SK-N-SH (cell line): ENCODE results near the gene RARG. TPM values are rescaled to one million over a fixed set of nuclear protein-coding genes. Genes with fewer than 3 reads are reported as not detected.

Experiments
- CTCF ChIA-PET: fragments of 300-600, 350-600 bp; formaldehyde crosslinking; extraction: SDS; loops from one replicate; lab custom pipeline; 2021; lab: Yijun Ruan, JAX
- POLR2A ChIA-PET: fragments of 350-600 bp; sonication (Branson Sonifier 250); formaldehyde crosslinking; extraction: SDS; loops from one replicate; lab custom pipeline; 2020; ENCODE audit warnings: antibody characterized with exemption, inconsistent platforms; lab: Yijun Ruan, JAX
- DNase-seq: peaks from one replicate; pipeline ENCODE4 v3.0.0; 2012
- H2AFZ ChIP-seq: fragments of 200-600 bp; sonication (generic); 2 replicates; pipeline ENCODE4 v1.8.1; 2016; ENCODE audit warnings: antibody characterized with exemption, mild to moderate bottlenecking, low read depth
- H3F3A ChIP-seq: fragments of 200-600 bp; sonication (generic); replicated peaks from 2 replicates; pipeline ENCODE3; 2016; ENCODE audit warnings: antibody characterized with exemption, mild to moderate bottlenecking; ENCODE audit not compliant: insufficient read depth
- H3K27ac ChIP-seq, 2 experiments: fragments of 200-500 bp in 1 of 2; fragments of 200-600 bp in 1 of 2; sonication (Bioruptor generic) in 1 of 2; sonication (generic), shearing (Covaris generic) in 1 of 2; 2 replicates each; pipeline versions ENCODE4 v1.5.1 to v1.6.1; 2014 to 2016; ENCODE audit warnings: low read depth in 2 of 2, inconsistent platforms in 1 of 2, low read length in 1 of 2, mild to moderate bottlenecking in 1 of 2, mixed read lengths in 1 of 2
- H3K27me3 ChIP-seq: fragments of 200-600 bp; sonication (generic), shearing (Covaris generic); 2 replicates; pipeline ENCODE4 v1.6.1; 2016; ENCODE audit warnings: mixed run types; ENCODE audit not compliant: insufficient read depth
- H3K36me3 ChIP-seq, 2 experiments: fragments of 200-500 bp in 1 of 2; fragments of 200-600 bp in 1 of 2; sonication (Bioruptor generic) in 1 of 2; sonication (generic) in 1 of 2; replicated peaks in 1 of 2; 2 replicates each; pipeline versions ENCODE3 to v1.5.1; 2014 to 2016; ENCODE audit warnings: low read length in 1 of 2, mild to moderate bottlenecking in 1 of 2; ENCODE audit not compliant: insufficient read depth in 2 of 2, control insufficient read depth in 1 of 2
- H3K4me1 ChIP-seq, 2 experiments: fragments of 200-500 bp in 1 of 2; fragments of 200-600 bp in 1 of 2; sonication (Bioruptor generic) in 1 of 2; sonication (generic), shearing (Covaris generic) in 1 of 2; 2 replicates each; pipeline versions ENCODE4 v1.5.1 to v1.6.1; 2014 to 2016; ENCODE audit warnings: low read depth in 1 of 2, low read length in 1 of 2, mixed run types in 1 of 2; ENCODE audit not compliant: insufficient read depth in 2 of 2, control insufficient read depth in 1 of 2
- H3K4me2 ChIP-seq: fragments of 200-600 bp; sonication (generic), shearing (Covaris generic); 2 replicates; pipeline ENCODE4 v1.6.1; 2017; ENCODE audit warnings: mixed run types
- H3K4me3 ChIP-seq, 2 experiments: fragments of 200-500 bp in 1 of 2; fragments of 200-600 bp in 1 of 2; sonication (Bioruptor generic) in 1 of 2; sonication (generic), shearing (Covaris generic) in 1 of 2; 2 replicates each; pipeline versions ENCODE4 v1.5.1 to v1.8.1; 2014 to 2016; ENCODE audit warnings: low read depth in 2 of 2, inconsistent platforms in 1 of 2, low read length in 1 of 2, mild to moderate bottlenecking in 1 of 2, mixed read lengths in 1 of 2, moderate library complexity in 1 of 2
- H3K79me2 ChIP-seq: fragments of 200-600 bp; sonication (generic); 2 replicates; pipeline ENCODE4 v1.8.1; 2017; ENCODE audit warnings: mild to moderate bottlenecking; ENCODE audit not compliant: insufficient read depth
- H3K9ac ChIP-seq: fragments of 200-600 bp; sonication (generic); 2 replicates; pipeline ENCODE4 v1.6.1; 2017; ENCODE audit warnings: mixed run types
- H3K9me2 ChIP-seq: fragments of 200-600 bp; sonication (generic); 2 replicates; pipeline ENCODE4 v1.6.1; 2017; ENCODE audit warnings: mixed run types
- H3K9me3 ChIP-seq: fragments of 200-600 bp; sonication (generic); 2 replicates; pipeline ENCODE4 v1.6.1; 2017; ENCODE audit warnings: mixed run types, mild to moderate bottlenecking, moderate library complexity
- H4K20me1 ChIP-seq: fragments of 200-600 bp; sonication (generic); 2 replicates; pipeline ENCODE4 v1.6.1; 2017; ENCODE audit warnings: mild to moderate bottlenecking, mixed run types; ENCODE audit not compliant: insufficient read depth
- ELF1 ChIP-seq: IDR thresholded peaks from 2 replicates; pipeline ENCODE4 v1.4.0; 2012
- EZH2phosphoT487 ChIP-seq: fragments of 200-600 bp; sonication (generic); IDR thresholded peaks from 2 replicates; pipeline ENCODE4 v1.6.1; 2017; ENCODE audit warnings: low read depth, mixed run types, mild to moderate bottlenecking, antibody characterized with exemption, moderate library complexity, borderline replicate concordance
- FOXJ3 ChIP-seq: sonication (generic); formaldehyde crosslinking; IDR thresholded peaks from 2 replicates; pipeline ENCODE4 v1.5.1; 2020; ENCODE audit warnings: mild to moderate bottlenecking, missing genetic modification reagents
- GABPA ChIP-seq: IDR thresholded peaks from 2 replicates; pipeline ENCODE4 v1.4.0; 2012; ENCODE audit warnings: low read depth, mild to moderate bottlenecking
- GATA2 ChIP-seq: sonication (generic); formaldehyde crosslinking; IDR thresholded peaks from 2 replicates; pipeline ENCODE4 v1.5.0; 2020; ENCODE audit warnings: mild to moderate bottlenecking, missing genetic modification reagents
- JUND ChIP-seq: IDR thresholded peaks from 2 replicates; pipeline ENCODE4 v1.4.0; 2012
- MAX ChIP-seq: IDR thresholded peaks from 2 replicates; pipeline ENCODE4 v1.4.0; 2012; ENCODE audit warnings: low read depth
- MEF2A ChIP-seq: IDR thresholded peaks from 2 replicates; pipeline ENCODE4 v1.4.0; 2012; ENCODE audit warnings: low read depth, borderline replicate concordance
- NRF1 ChIP-seq: IDR thresholded peaks from 2 replicates; pipeline ENCODE4 v1.6.1; 2012; ENCODE audit warnings: low read depth, mild to moderate bottlenecking, low read length
- PBX3 ChIP-seq: IDR thresholded peaks from 2 replicates; pipeline ENCODE4; 2012
- RAD21 ChIP-seq: IDR thresholded peaks from 2 replicates; pipeline ENCODE4 v1.6.1; 2012; ENCODE audit warnings: mild to moderate bottlenecking, low read length
- RFX5 ChIP-seq: IDR thresholded peaks from 2 replicates; pipeline ENCODE4 v1.6.1; 2012; ENCODE audit warnings: mild to moderate bottlenecking, improper control_type of control experiment, low read length
- RXRA ChIP-seq: IDR thresholded peaks from 2 replicates; pipeline ENCODE4 v1.4.0; 2012; ENCODE audit warnings: low read depth, mild to moderate bottlenecking, borderline replicate concordance
- SIN3A ChIP-seq: IDR thresholded peaks from 2 replicates; pipeline ENCODE4 v1.6.1; 2012; ENCODE audit warnings: low read depth, mild to moderate bottlenecking, low read length, moderate library complexity, borderline replicate concordance
- SMC3 ChIP-seq: IDR thresholded peaks from 2 replicates; pipeline ENCODE4 v1.6.1; 2012; ENCODE audit warnings: low read depth, low read length, improper control_type of control experiment
- TCF12 ChIP-seq: IDR thresholded peaks from 2 replicates; pipeline ENCODE4 v1.4.0; 2012
- TEAD4 ChIP-seq: IDR thresholded peaks from 2 replicates; pipeline ENCODE4 v1.4.0; 2012; ENCODE audit warnings: mild to moderate bottlenecking, borderline replicate concordance; ENCODE audit not compliant: insufficient read depth
- USF2 ChIP-seq: fragments of 150-350 bp; IDR thresholded peaks from 2 replicates; pipeline ENCODE4 v1.6.1; 2017; ENCODE audit warnings: antibody characterized with exemption, low read length, low read depth, borderline replicate concordance
- WGBS: methylation state at CpG from one replicate; pipeline ENCODE4 v1.1.6; 2017; ENCODE audit warnings: low lambda C conversion rate; 5-methylcytosine and 5-hydroxymethylcytosine counted together
- polyA plus RNA-seq, 3 experiments: library from polyadenylated mRNA; depleted of rRNA; stranded (reverse); fragments of >200 nt; gene quantifications; 2 replicates each; pipeline ENCODE4 v1.2.3, GENCODE V29; 2012
- TF ChIP-seq, protein P1 (sequence below): IDR thresholded peaks from 2 replicates; pipeline ENCODE4 v1.4.0; 2012; ENCODE audit warnings: low read depth, borderline replicate concordance
- TF ChIP-seq, protein P2 (sequence below): fragments of 200-600 bp; sonication (generic); IDR thresholded peaks from 2 replicates; pipeline ENCODE4 v1.6.1; 2017; ENCODE audit warnings: antibody characterized with exemption, mild to moderate bottlenecking, moderate library complexity

Gene RARG
- polyA plus RNA-seq, 1 of the 3 experiments (the other 2 are of a cell fraction): 36.6 TPM

- TF ChIP-seq, protein P1, sequence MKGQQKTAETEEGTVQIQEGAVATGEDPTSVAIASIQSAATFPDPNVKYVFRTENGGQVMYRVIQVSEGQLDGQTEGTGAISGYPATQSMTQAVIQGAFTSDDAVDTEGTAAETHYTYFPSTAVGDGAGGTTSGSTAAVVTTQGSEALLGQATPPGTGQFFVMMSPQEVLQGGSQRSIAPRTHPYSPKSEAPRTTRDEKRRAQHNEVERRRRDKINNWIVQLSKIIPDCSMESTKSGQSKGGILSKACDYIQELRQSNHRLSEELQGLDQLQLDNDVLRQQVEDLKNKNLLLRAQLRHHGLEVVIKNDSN: no peak
- TF ChIP-seq, protein P2, sequence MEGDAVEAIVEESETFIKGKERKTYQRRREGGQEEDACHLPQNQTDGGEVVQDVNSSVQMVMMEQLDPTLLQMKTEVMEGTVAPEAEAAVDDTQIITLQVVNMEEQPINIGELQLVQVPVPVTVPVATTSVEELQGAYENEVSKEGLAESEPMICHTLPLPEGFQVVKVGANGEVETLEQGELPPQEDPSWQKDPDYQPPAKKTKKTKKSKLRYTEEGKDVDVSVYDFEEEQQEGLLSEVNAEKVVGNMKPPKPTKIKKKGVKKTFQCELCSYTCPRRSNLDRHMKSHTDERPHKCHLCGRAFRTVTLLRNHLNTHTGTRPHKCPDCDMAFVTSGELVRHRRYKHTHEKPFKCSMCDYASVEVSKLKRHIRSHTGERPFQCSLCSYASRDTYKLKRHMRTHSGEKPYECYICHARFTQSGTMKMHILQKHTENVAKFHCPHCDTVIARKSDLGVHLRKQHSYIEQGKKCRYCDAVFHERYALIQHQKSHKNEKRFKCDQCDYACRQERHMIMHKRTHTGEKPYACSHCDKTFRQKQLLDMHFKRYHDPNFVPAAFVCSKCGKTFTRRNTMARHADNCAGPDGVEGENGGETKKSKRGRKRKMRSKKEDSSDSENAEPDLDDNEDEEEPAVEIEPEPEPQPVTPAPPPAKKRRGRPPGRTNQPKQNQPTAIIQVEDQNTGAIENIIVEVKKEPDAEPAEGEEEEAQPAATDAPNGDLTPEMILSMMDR: no peak
- TF ChIP-seq NRF1 (no peak), EZH2phosphoT487 (no peak), GATA2 (CRISPR knock-in tag) (no peak), TCF12 (no peak), ELF1 (no peak), RXRA (no peak), PBX3 (no peak), GABPA (no peak), MEF2A (no peak), RAD21 (no peak), SMC3 (no peak), MAX (no peak), USF2 (no peak), JUND (no peak), TEAD4 (no peak), FOXJ3 (CRISPR knock-in tag) (no peak), SIN3A (no peak), RFX5 (no peak)
- POLR2A ChIA-PET: no interaction called here
- no peak overlapping the region for H3K4me2 ChIP-seq
Observed at GRCh38 chr12:53196486-53196885, 35.5 kb downstream of the RARG start.

More at GRCh38 chr12:53196486-53196885, 35.5 kb downstream of the RARG start:
- H3K4me1 ChIP-seq: no peaks in the 10 kb centered on the region; a peak in 1 of 4 replicates
- H3K9me2 ChIP-seq: no peaks in the 10 kb centered on the region
- no peak overlapping the region for H2AFZ ChIP-seq
- CTCF ChIA-PET: interaction anchor here (1.0 to 9.5 kb wide), 11 partner anchors 10 to 132 kb away, joined by 3 to 181 read pairs (median 37); partner anchors contain the start of genes AAAS, CSAD, ESPL1 and ITGB7
- no peak overlapping the region for H3K27ac ChIP-seq
- H3F3A ChIP-seq: peaks cover 2% of the 10 kb centered on the region
- no peaks in the 10 kb centered on the region for H4K20me1 ChIP-seq
- 94% methylated on average over 14 of the region's 14 CpGs for WGBS
- no peaks in the 10 kb centered on the region for H3K79me2 ChIP-seq
- no peak overlapping the region for H3K4me3 ChIP-seq
- no peak overlapping the region for H3K9ac ChIP-seq
- no peak for DNase-seq
- no peaks in the 10 kb centered on the region for H3K9me3 ChIP-seq
- no peaks in the 10 kb centered on the region for H3K36me3 ChIP-seq
- no peaks in the 10 kb centered on the region for H3K27me3 ChIP-seq
